HG03460 (cell line): Measurements from ENCODE around the gene AASS.

Experiments used
- ATAC-seq: cut with Tn5 transposase; IDR thresholded peaks from one replicate; pipeline ENCODE4 v1.9.1; 2021; ENCODE audit not compliant: unreplicated experiment

Gene AASS

GRCh38 chr7:122046402-122046801 lies 97.6 kb downstream of the AASS start:
- ATAC-seq, result no peak

GRCh38 chr7:122040147-122040546 lies 103.9 kb downstream of the AASS start:
- no peak for ATAC-seq

- ATAC-seq, result no peak
Observed at GRCh38 chr7:122038904-122039303, 105.1 kb downstream of the AASS start.

GRCh38 chr7:122038134-122038533 lies 105.9 kb downstream of the AASS start:
- no peak for ATAC-seq

- ATAC-seq, result no peak
Observed at GRCh38 chr7:122035876-122036275, 108.2 kb downstream of the AASS start.

- no peak for ATAC-seq
Observed at GRCh38 chr7:122033641-122034040, 110.4 kb downstream of the AASS start.

GRCh38 chr7:122027058-122027457 lies 117.0 kb downstream of the AASS start:
- no peak for ATAC-seq
